Brain microvascular endothelial cell (primary cell): ENCODE results near the gene MGST2.

Experiments used
- DNase-seq: peaks from one replicate; pipeline ENCODE4 v3.0.0-alpha.2; 2020
- H3K27ac ChIP-seq: fragments of 250-450 bp; sonication (Bioruptor Pico); 2 replicates; pipeline ENCODE4 v1.5.1; 2020; ENCODE audit warnings: mild to moderate bottlenecking, moderate library complexity
- H3K27me3 ChIP-seq: fragments of 250-450 bp; sonication (Bioruptor Pico); replicated peaks from 2 replicates; pipeline ENCODE4 v1.5.1; 2020; ENCODE audit warnings: mild to moderate bottlenecking
- H3K36me3 ChIP-seq: fragments of 250-450 bp; sonication (Bioruptor Pico); replicated peaks from 2 replicates; pipeline ENCODE4 v1.5.1; 2020; ENCODE audit warnings: mild to moderate bottlenecking
- H3K4me3 ChIP-seq: 2 replicates; pipeline ENCODE4 v1.5.1; 2011; ENCODE audit warnings: low read depth, mild to moderate bottlenecking, control low read depth, low read length, moderate library complexity
- CTCF ChIP-seq: IDR thresholded peaks from 2 replicates; pipeline ENCODE4 v1.5.1; 2011; ENCODE audit warnings: low read depth, mild to moderate bottlenecking, moderate library complexity, low read length, control low read depth, inconsistent platforms; ENCODE audit errors: missing control alignments
- in situ Hi-C: cut with HindIII; loops from 2 replicates; pipeline ENCODE4 v1.10.0; 2017; ENCODE audit warnings: low sequenced_read_pairs, low pct_ligation_motif_present

Gene MGST2

GRCh38 chr4:139665690-139666529, at the start of gene MGST2:
Gene MGST2, plus strand, starts transcription at chr4:139665819. Its CDS starts 201 bp downstream, at chr4:139666020.
- in situ Hi-C loops = no loop called here
- H3K27ac ChIP-seq = peak within 1 kb of the TSS; percentile 83
- H3K4me3 ChIP-seq = peak within 1 kb of the TSS; percentile 69
- no peaks in the 10 kb centered on the region for H3K27me3 ChIP-seq
- TF ChIP-seq CTCF = no peak
- peak; percentile 67 for DNase-seq
- H3K36me3 ChIP-seq = no peaks in the 10 kb centered on the region

GRCh38 chr4:139617702-139618490, 47.7 kb upstream of the MGST2 start:
- H3K4me3 ChIP-seq = no peak overlapping the region
- no peak for DNase-seq

GRCh38 chr4:139619644-139620043, 46.0 kb upstream of the MGST2 start:
- in situ Hi-C loops = no loop called here
- Histone ChIP-seq H3K27me3 (no peaks in the 10 kb centered on the region), H3K27ac (no peak overlapping the region), H3K4me3 (no peak overlapping the region), H3K36me3 (no peaks in the 10 kb centered on the region)
- DNase-seq = peak; percentile 24
- TF ChIP-seq CTCF = peak; percentile 74

More at GRCh38 chr4:139617702-139618490, 47.7 kb upstream of the MGST2 start:
- Histone ChIP-seq H3K36me3 (no peaks in the 10 kb centered on the region), H3K27me3 (no peaks in the 10 kb centered on the region), H3K27ac (no peak overlapping the region)
- in situ Hi-C loops = no loop called here
- TF ChIP-seq CTCF = peak; percentile 47

- in situ Hi-C loops = no loop called here
- TF ChIP-seq CTCF = no peak
- no peak overlapping the region for H3K27ac ChIP-seq
Measured at GRCh38 chr4:139622901-139623381, 42.7 kb upstream of the MGST2 start.

GRCh38 chr4:139624441-139625092, 41.1 kb upstream of the MGST2 start:
- in situ Hi-C loops = no loop called here
- DNase-seq = no peak
- no peak for TF ChIP-seq CTCF

More at GRCh38 chr4:139622901-139623381, 42.7 kb upstream of the MGST2 start:
- Histone ChIP-seq H3K27me3 (no peaks in the 10 kb centered on the region), H3K36me3 (no peaks in the 10 kb centered on the region), H3K4me3 (no peak overlapping the region)
- DNase-seq = no peak

More at GRCh38 chr4:139624441-139625092, 41.1 kb upstream of the MGST2 start:
- no peak overlapping the region for H3K4me3 ChIP-seq
- no peaks in the 10 kb centered on the region for H3K27me3 ChIP-seq
- H3K36me3 ChIP-seq = no peaks in the 10 kb centered on the region
- H3K27ac ChIP-seq = no peak overlapping the region
